ENCODE measurements around the gene LYRM1.

GRCh38 chr16:20853143-20853542 lies 47.4 kb upstream of the LYRM1 start:
- TF ChIP-seq EZH2 (IDR thresholded peaks at IDR 0.05) (no peak), POLR2AphosphoS5 (IDR thresholded peaks at IDR 0.05; ENCODE audit: borderline replicate concordance, low read depth, low read length) (no peak), FOXP2 (optimal IDR thresholded peaks at IDR 0.05; ENCODE audit: control extremely low read depth, extremely low read length, insufficient read depth) (no peak)
